Activated CD4-positive, alpha-beta T cell treated with anti-CD3 and anti-CD28 coated beads, Interleukin-2, amount 10 ng/mL, durations not matched to agents 7 days and 5 days (primary cell): ENCODE measurements around the gene RNF19B. TPM values are rescaled to one million over a fixed set of nuclear protein-coding genes. Genes with fewer than 3 reads are reported as not detected.
A peak's percentile ranks its signal among the peaks of the same experiment; 100 is the strongest.
"Not testable (repeated sequence)": the region's sequence is repeated elsewhere in the genome, so short reads cannot be mapped to it uniquely, and the experiment has no call there.

Experiments used
- CTCF ChIA-PET: fragments of 350-600 bp; sonication (Branson Sonifier 250); formaldehyde crosslinking; loops from one replicate; lab custom pipeline; 2021; ENCODE audit warnings: antibody characterized with exemption; lab: Charles Lee
- POLR2A ChIA-PET: fragments of 350-600 bp; sonication (Branson Sonifier 250); formaldehyde crosslinking; loops from one replicate; lab custom pipeline; 2021; ENCODE audit warnings: antibody characterized with exemption; lab: Charles Lee
- DNase-seq: peaks from one replicate; pipeline ENCODE4 v3.0.0-alpha.2; 2020
- H3K27ac Mint-ChIP-seq: one replicate; pipeline ENCODE4 v1.8.0; 2021; ENCODE audit warnings: mild to moderate bottlenecking, moderate library complexity, mixed read lengths
- H3K27me3 Mint-ChIP-seq: one replicate; pipeline ENCODE4 v1.8.0; 2021; ENCODE audit warnings: mixed read lengths
- H3K36me3 Mint-ChIP-seq: one replicate; pipeline ENCODE4 v1.8.0; 2021; ENCODE audit warnings: low read depth, mixed read lengths
- H3K4me1 Mint-ChIP-seq: one replicate; pipeline ENCODE4 v1.8.0; 2021; ENCODE audit warnings: mixed read lengths
- H3K4me3 Mint-ChIP-seq: one replicate; pipeline ENCODE4 v1.8.0; 2021; ENCODE audit warnings: mild to moderate bottlenecking, moderate library complexity, mixed read lengths
- H3K9me3 Mint-ChIP-seq: one replicate; pipeline ENCODE4 v1.8.0; 2021; ENCODE audit warnings: mixed read lengths
- total RNA-seq, 2 experiments: library from RNA; stranded (reverse); gene quantifications; one replicate each; pipeline ENCODE4 v1.2.3, GENCODE V29; 2021

The RNF19B gene
- total RNA-seq, 2 experiments from 2014 or later: 18.4 to 20.1 TPM

GRCh38 chr1:33003657-33004056, 39.0 kb upstream of the RNF19B start:
- Mint-ChIP-seq H3K4me1 (no peaks in the 10 kb centered on the region), H3K36me3 (peaks cover 15% of the 10 kb centered on the region), H3K4me3 (no peak overlapping the region), H3K9me3 (no peaks in the 10 kb centered on the region), H3K27ac (no peak overlapping the region), H3K27me3 (no peaks in the 10 kb centered on the region)
- POLR2A ChIA-PET: no interaction called here
- CTCF ChIA-PET: no interaction called here
- no peak for DNase-seq

DNA sequence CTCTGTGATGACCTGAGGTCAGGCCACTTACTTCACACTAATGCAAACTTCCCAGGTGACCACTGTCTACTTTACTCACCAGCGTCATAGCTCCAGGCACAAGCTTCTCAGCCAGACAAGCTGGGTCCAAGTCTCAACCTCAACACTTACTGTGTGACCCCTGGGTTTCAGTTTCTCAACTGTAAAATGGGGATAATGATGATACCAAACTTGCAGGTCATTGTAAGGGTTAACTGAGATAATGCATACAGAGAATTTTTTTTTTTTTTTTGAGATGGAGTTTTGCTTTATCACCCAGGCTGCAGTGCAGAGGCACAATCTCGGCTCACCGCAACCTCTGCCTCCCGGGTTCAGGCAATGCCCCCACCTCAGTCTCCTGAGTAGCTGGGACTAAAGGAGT, 37.4 kb upstream of the RNF19B start:
- DNase-seq: no peak
- POLR2A ChIA-PET: no interaction called here
- peaks cover 13% of the 10 kb centered on the region for H3K4me1 Mint-ChIP-seq
- no peaks in the 10 kb centered on the region for H3K9me3 Mint-ChIP-seq
- no peaks in the 10 kb centered on the region for H3K27me3 Mint-ChIP-seq
- peaks cover 6% of the 10 kb centered on the region for H3K36me3 Mint-ChIP-seq
- no peak overlapping the region for H3K27ac Mint-ChIP-seq
- no peak overlapping the region for H3K4me3 Mint-ChIP-seq
- CTCF ChIA-PET: interaction anchor here (0.6 to 1.7 kb wide), 5 partner anchors 10 to 820 kb away, joined by 3 to 9 read pairs (median 3); no protein-coding TSS in a partner anchor

DNA sequence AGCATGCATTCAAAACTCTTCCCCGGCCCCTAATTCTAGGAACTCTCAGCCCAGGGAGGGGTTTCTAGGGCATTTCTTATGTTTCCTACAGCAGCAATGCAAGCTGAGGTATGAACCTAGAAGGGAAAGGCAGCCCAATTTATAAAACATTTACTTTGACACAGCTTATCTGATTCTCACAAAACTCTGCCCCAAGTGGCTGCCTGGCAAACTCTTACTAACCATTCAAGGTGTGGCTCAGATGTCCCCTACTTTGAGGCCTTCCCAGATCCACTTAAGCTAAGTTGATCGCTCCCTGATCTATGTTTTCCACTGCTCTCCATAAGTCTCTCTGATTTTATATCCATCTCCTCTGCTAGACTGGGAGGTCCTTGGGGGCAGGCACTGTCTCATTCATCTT, 36.7 kb upstream of the RNF19B start:
- DNase-seq: no peak
- Mint-ChIP-seq H3K9me3 (no peaks in the 10 kb centered on the region), H3K27ac (peak overlapping the region; percentile 22), H3K27me3 (no peaks in the 10 kb centered on the region), H3K36me3 (peaks cover 4% of the 10 kb centered on the region), H3K4me1 (peaks cover 13% of the 10 kb centered on the region), H3K4me3 (no peak overlapping the region)
- ChIA-PET CTCF (interaction anchor here (0.6 to 1.7 kb wide), 4 partner anchors 9 to 56 kb away, joined by 3 to 9 read pairs (median 4); no protein-coding TSS in a partner anchor), POLR2A (interaction anchor here (0.6 kb wide), 1 partner anchor 250 kb away, joined by 5 read pairs; no protein-coding TSS in a partner anchor)

DNA sequence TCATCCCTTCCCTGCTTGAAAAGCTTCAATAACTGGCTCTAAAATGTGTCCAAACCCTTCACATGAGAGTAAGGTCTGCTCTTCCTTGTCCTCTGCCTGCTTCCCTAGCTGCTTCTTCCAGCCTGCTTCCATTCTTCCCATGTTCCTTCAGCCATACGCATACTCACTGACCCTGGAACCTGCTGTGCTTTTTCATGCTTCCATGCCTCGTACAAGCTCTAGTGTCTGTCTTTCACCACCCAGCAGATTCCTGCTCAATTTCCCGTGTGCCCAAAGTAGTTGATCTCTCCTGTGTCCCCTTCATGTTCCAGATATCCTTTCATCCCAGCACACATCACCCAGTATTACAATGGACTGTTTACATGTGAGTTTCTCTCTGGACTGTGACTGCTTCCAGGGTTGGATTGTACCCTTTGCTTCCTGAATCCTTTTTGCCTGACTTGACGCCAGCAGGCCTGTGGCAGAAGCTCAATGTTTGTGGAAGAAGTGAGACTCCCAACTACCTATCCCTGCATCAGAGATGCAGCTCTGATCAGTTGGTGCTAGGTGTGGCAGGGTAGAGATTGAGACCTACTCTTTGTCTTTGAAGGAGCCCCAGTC, 35.9 kb upstream of the RNF19B start:
- POLR2A ChIA-PET: no interaction called here
- no peak for DNase-seq
- H3K27me3 Mint-ChIP-seq: no peaks in the 10 kb centered on the region
- H3K4me1 Mint-ChIP-seq: peaks cover 13% of the 10 kb centered on the region
- H3K4me3 Mint-ChIP-seq: no peak overlapping the region
- H3K36me3 Mint-ChIP-seq: peaks cover 3% of the 10 kb centered on the region
- no peaks in the 10 kb centered on the region for H3K9me3 Mint-ChIP-seq
- CTCF ChIA-PET: interaction anchor here (0.6 to 1.7 kb wide), 4 partner anchors 8 to 57 kb away, joined by 3 to 9 read pairs (median 4); no protein-coding TSS in a partner anchor
- peak overlapping the region; percentile 3 for H3K27ac Mint-ChIP-seq

DNA sequence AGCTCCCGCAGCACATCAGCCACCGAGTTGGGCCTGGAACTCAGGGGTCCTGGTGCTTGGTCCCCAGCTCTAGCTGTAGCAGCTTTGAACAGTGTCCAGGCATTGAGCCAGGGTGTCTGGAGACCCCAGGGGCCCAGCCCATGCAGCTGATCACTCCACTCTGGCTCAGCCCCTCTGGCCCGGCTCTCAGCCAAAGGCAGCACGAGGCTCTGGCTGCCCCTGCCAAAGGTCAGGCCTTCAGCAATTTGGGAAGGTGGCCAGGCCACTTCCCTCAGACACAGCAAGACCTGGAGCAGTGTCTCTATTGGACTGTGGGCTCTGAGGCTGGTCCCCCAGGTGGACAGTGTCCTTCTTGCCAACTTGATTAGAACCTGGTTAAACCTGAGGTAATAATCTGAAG, 34.4 kb upstream of the RNF19B start:
- Mint-ChIP-seq H3K27ac (no peak overlapping the region), H3K9me3 (no peaks in the 10 kb centered on the region), H3K36me3 (peaks cover 3% of the 10 kb centered on the region), H3K27me3 (no peaks in the 10 kb centered on the region), H3K4me1 (peaks cover 13% of the 10 kb centered on the region), H3K4me3 (no peak overlapping the region)
- POLR2A ChIA-PET: interaction anchor here (1.0 kb wide), 1 partner anchor 35 kb away, joined by 5 read pairs; no protein-coding TSS in a partner anchor
- no peak for DNase-seq
- CTCF ChIA-PET: interaction anchor here (0.6 to 3.9 kb wide), 5 partner anchors 9 to 880 kb away, joined by 3 to 30 read pairs (median 3); no protein-coding TSS in a partner anchor

DNA sequence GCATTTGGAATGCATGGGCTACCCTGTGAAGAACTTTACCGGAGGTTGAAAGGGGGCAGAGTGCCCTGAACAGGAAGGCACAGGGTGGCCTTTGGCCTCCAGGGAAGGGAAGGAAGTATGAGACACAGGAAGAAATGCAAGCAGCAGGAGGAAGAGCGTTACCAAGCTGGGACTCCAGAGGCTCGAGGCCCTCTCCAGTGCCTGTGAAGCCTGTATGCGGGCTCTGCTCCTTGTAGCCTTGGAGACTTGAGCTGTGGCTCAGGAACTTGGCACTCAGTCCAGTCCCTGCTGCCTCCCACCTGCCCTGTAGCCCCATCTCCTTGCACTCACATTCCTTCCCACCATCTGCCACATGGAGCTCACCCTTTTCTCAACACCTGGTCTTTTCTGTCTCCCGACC, 33.5 kb upstream of the RNF19B start:
- peaks cover 3% of the 10 kb centered on the region for H3K36me3 Mint-ChIP-seq
- ChIA-PET CTCF (interaction anchor here (0.5 to 3.9 kb wide), 9 partner anchors 9 to 54 kb away, joined by 3 to 30 read pairs (median 4); no protein-coding TSS in a partner anchor), POLR2A (interaction anchor here (1.0 kb wide), 1 partner anchor 34 kb away, joined by 5 read pairs; no protein-coding TSS in a partner anchor)
- peaks cover 14% of the 10 kb centered on the region for H3K4me1 Mint-ChIP-seq
- no peak overlapping the region for H3K4me3 Mint-ChIP-seq
- no peak for DNase-seq
- H3K27me3 Mint-ChIP-seq: no peaks in the 10 kb centered on the region
- H3K27ac Mint-ChIP-seq: peak overlapping the region; percentile 65
- H3K9me3 Mint-ChIP-seq: no peaks in the 10 kb centered on the region

GRCh38 chr1:32997381-32997891, 32.8 kb upstream of the RNF19B start:
- no peak for DNase-seq
- ChIA-PET CTCF (interaction anchor here (0.5 to 3.9 kb wide), 8 partner anchors 10 to 130 kb away, joined by 3 to 30 read pairs (median 4); no protein-coding TSS in a partner anchor), POLR2A (no interaction called here)
- no peaks in the 10 kb centered on the region for H3K27me3 Mint-ChIP-seq
- no peaks in the 10 kb centered on the region for H3K9me3 Mint-ChIP-seq
- no peak overlapping the region for H3K4me3 Mint-ChIP-seq
- H3K36me3 Mint-ChIP-seq: peaks cover 3% of the 10 kb centered on the region
- peaks cover 21% of the 10 kb centered on the region for H3K4me1 Mint-ChIP-seq
- no peak overlapping the region for H3K27ac Mint-ChIP-seq

DNA sequence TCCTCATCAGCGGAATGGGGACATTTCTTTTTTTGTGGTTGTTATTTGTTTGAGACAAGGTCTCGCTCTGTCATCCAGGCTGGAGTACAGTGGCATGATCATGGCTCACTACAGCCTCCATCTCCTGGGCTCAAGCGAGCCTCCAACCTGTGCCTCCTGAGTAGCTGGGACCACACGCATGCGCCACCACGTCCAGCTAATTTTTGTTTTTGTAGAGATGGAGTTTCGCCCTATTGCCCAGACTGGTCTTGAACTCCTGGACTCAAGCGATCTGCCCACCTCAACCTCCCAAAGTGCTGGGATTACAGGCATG, 28.7 kb upstream of the RNF19B start:
- peak overlapping the region; percentile 63 for H3K27ac Mint-ChIP-seq
- H3K4me3 Mint-ChIP-seq, H3K27me3 Mint-ChIP-seq, H3K36me3 Mint-ChIP-seq, H3K9me3 Mint-ChIP-seq, DNase-seq: not testable (repeated sequence)
- POLR2A ChIA-PET: interaction anchor here (0.6 kb wide), 1 partner anchor 329 kb away, joined by 3 read pairs; no protein-coding TSS in a partner anchor
- peaks cover 54% of the 10 kb centered on the region for H3K4me1 Mint-ChIP-seq
- CTCF ChIA-PET: interaction anchor here (1.3 to 2.9 kb wide), 4 partner anchors 9 to 28 kb away, joined by 6 to 12 read pairs (median 8); partner anchors contain the start of gene RNF19B

DNA sequence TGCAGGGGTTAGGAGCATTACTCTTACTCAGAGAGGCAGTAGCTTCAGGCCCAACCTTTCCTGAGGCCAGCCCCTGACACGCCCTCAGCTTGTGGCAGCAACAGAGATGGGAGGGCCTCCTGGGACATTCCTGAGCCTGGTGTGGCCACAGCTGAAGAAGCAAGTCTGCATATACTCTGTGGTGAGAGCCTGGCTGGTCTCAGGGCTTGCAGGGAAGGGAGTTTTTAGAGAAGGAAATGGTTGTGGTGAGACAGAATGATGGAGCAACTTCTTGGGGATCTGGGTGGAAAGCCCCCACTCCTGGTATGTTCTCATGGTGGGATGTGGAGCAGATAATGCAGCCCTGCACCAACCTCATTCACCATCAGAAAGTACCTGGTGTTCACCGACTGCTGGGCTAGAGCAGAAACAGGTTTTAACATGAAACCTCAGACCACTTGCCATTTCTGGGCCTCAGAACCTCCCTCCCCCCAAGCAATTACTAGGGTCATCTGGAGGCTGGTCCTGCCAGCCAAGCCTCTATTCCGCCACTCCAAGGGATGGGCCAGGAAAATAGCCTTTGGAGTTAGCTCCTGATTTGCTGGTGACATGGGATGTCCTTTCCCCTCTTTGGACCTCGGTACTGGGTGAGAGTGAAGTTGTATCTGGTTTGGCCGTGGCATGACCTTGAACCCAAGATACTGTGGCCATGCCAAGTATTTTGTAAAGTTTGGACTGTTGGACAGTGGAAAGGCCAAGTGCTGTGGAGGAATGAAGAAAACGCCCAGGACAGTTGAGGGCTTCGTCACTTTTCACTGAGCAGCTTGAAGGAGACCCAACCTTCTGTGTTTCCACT, 28.1 kb upstream of the RNF19B start:
- Mint-ChIP-seq H3K9me3 (no peaks in the 10 kb centered on the region), H3K4me1 (peaks cover 52% of the 10 kb centered on the region), H3K36me3 (no peaks in the 10 kb centered on the region), H3K27me3 (no peaks in the 10 kb centered on the region), H3K27ac (peak overlapping the region; percentile 63), H3K4me3 (no peak overlapping the region)
- POLR2A ChIA-PET: interaction anchor here (0.8 to 1.6 kb wide), 2 partner anchors 12 to 20 kb away, joined by 3 to 5 read pairs; no protein-coding TSS in a partner anchor
- CTCF ChIA-PET: interaction anchor here (0.9 to 2.9 kb wide), 11 partner anchors 8 to 108 kb away, joined by 3 to 12 read pairs (median 4); no protein-coding TSS in a partner anchor
- DNase-seq: peak; percentile 52

DNA sequence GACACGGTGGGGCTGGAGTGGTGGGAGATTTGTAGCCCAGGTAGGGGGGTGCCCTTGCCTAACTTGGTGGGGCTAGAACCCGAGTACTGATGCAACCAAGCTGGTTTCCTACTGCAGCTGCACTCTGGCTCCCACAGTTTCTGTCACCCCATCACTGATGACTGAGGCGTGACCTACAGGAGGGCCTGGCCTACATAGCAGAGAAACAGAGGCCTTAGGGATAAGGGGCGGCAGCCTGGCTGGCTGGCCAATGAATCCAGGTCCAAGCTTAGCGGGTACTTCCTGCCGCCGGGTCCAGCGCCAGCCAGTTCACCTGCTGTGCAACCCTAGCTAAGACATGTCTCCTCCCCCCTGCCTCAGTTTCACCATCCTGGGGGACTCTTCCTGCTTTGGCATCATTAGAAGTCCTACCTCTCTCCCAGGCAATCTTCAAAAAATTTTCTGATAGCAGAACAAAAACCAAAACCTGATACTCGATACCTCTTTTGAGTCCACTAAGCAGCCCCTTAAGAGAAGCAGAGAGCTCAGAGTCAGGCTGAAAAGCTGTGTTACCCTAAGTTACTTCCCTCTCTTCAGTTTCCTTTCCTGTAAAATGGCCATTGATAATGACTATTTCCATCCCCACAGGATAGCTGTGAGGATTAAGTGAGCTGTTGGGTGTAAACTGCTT, 27.3 kb upstream of the RNF19B start:
- no peaks in the 10 kb centered on the region for H3K36me3 Mint-ChIP-seq
- no peaks in the 10 kb centered on the region for H3K27me3 Mint-ChIP-seq
- H3K9me3 Mint-ChIP-seq: no peaks in the 10 kb centered on the region
- H3K27ac Mint-ChIP-seq: peak overlapping the region; percentile 58
- no peak overlapping the region for H3K4me3 Mint-ChIP-seq
- POLR2A ChIA-PET: interaction anchor here (0.6 to 1.6 kb wide), 3 partner anchors 11 to 640 kb away, joined by 3 to 6 read pairs (median 5); no protein-coding TSS in a partner anchor
- DNase-seq: no peak
- H3K4me1 Mint-ChIP-seq: peaks cover 50% of the 10 kb centered on the region
- CTCF ChIA-PET: interaction anchor here (0.9 to 2.9 kb wide), 10 partner anchors 9 to 108 kb away, joined by 3 to 12 read pairs (median 4); no protein-coding TSS in a partner anchor

GRCh38 chr1:32991386-32991785, 26.8 kb upstream of the RNF19B start:
- Mint-ChIP-seq H3K36me3 (peaks cover 2% of the 10 kb centered on the region), H3K4me1 (peaks cover 53% of the 10 kb centered on the region), H3K27me3 (no peaks in the 10 kb centered on the region), H3K9me3 (no peaks in the 10 kb centered on the region), H3K4me3 (no peak overlapping the region), H3K27ac (peak overlapping the region; percentile 58)
- DNase-seq: no peak
- CTCF ChIA-PET: interaction anchor here (1.0 to 1.8 kb wide), 2 partner anchors 10 to 54 kb away, joined by 3 to 9 read pairs; no protein-coding TSS in a partner anchor
- POLR2A ChIA-PET: interaction anchor here (1.6 kb wide), 1 partner anchor 11 kb away, joined by 5 read pairs; no protein-coding TSS in a partner anchor
